HCT116 (cell line): Measurements from ENCODE around the gene LRRC74B.

ENCODE experiments used
- EZH2 ChIP-seq: fragments of 200-600 bp; sonication (generic); IDR thresholded peaks from 2 replicates; pipeline ENCODE4 v1.6.1; 2017; ENCODE audit warnings: antibody characterized with exemption, mixed run types
- JUND ChIP-seq: IDR thresholded peaks from 2 replicates; pipeline ENCODE4 v1.6.1; 2012
- POLR2A ChIP-seq: IDR thresholded peaks from 2 replicates; pipeline ENCODE4 v1.7.0; 2011; ENCODE audit warnings: borderline replicate concordance; ENCODE audit not compliant: insufficient read depth, insufficient read length; ENCODE audit errors: extremely low read depth
- POLR2AphosphoS5 ChIP-seq: IDR thresholded peaks from 2 replicates; pipeline ENCODE4 v1.6.1; 2011; ENCODE audit warnings: mild to moderate bottlenecking, low read depth, low read length, moderate library complexity
- TCF7L2 ChIP-seq: IDR thresholded peaks from 2 replicates; pipeline ENCODE4 v1.7.0; 2011; ENCODE audit warnings: borderline replicate concordance, inconsistent platforms; ENCODE audit not compliant: insufficient read depth, insufficient read length; ENCODE audit errors: extremely low read depth
- TF ChIP-seq, protein P1 (sequence below), 3 experiments: fragments of 200-600 bp in 1 of 3; sonication (generic) in 1 of 3; IDR thresholded peaks in 2 of 3; conservative IDR thresholded peaks in 1 of 3; 2 replicates each; pipeline ENCODE4 v1.5.1; 2012 to 2017; ENCODE audit warnings: low read depth in 2 of 3, low read length in 2 of 3, antibody characterized with exemption in 1 of 3, borderline replicate concordance in 1 of 3, control low read depth in 1 of 3, mild to moderate bottlenecking in 1 of 3, mixed read lengths in 1 of 3, mixed run types in 1 of 3, moderate library complexity in 1 of 3; ENCODE audit not compliant: insufficient read depth in 1 of 3

DNA sequence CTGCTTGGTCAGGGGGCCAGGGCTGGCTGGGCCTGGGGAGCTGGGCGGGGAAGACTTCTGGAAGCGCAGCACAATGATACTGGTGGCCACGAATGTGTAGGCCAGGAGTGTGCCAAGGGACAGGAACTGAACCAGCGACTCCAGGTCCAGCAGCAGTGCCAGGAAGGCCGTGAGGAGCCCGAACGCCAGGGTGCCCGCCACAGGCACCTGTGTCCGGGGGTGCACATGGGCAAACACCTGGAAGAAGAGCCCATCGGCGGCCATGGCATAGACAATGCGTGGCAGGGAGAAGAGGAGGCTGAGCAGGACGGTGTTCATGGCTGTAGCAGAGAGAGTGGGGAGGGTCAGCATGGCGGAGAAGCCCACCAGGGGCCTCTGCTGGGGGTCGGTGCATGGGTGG lies 15.7 kb upstream of the LRRC74B start:
- TF ChIP-seq POLR2A (no peak), JUND (no peak), POLR2AphosphoS5 (no peak), EZH2 (no peak), TCF7L2 (no peak)
- TF ChIP-seq, protein P1, sequence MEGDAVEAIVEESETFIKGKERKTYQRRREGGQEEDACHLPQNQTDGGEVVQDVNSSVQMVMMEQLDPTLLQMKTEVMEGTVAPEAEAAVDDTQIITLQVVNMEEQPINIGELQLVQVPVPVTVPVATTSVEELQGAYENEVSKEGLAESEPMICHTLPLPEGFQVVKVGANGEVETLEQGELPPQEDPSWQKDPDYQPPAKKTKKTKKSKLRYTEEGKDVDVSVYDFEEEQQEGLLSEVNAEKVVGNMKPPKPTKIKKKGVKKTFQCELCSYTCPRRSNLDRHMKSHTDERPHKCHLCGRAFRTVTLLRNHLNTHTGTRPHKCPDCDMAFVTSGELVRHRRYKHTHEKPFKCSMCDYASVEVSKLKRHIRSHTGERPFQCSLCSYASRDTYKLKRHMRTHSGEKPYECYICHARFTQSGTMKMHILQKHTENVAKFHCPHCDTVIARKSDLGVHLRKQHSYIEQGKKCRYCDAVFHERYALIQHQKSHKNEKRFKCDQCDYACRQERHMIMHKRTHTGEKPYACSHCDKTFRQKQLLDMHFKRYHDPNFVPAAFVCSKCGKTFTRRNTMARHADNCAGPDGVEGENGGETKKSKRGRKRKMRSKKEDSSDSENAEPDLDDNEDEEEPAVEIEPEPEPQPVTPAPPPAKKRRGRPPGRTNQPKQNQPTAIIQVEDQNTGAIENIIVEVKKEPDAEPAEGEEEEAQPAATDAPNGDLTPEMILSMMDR (IDR thresholded peaks at IDR 0.05 in 2 of 3, conservative IDR thresholded peaks at IDR 0.05 in 1 of 3; ENCODE audit: borderline replicate concordance in 1 of 3, insufficient read depth in 1 of 3, low read depth in 2 of 3, low read length in 2 of 3): no peak
